Measurements from ENCODE around the gene CTDSPL2.

The CTDSPL2 gene

GRCh38 chr15:44479343-44479742, 51.9 kb downstream of the CTDSPL2 start:
- no peak for DNase-seq (ENCODE audit: low read depth)
- TF ChIP-seq CTCF (IDR thresholded peaks at IDR 0.05; ENCODE audit: control insufficient read depth, insufficient read depth, low read depth, low read length, missing control alignments), result no peak
- H3K4me3 ChIP-seq (ENCODE audit: control insufficient read depth, low read depth, low read length), result no peak overlapping the region

- DNase-seq (ENCODE audit: low read depth), result no peak
- H3K4me3 ChIP-seq (ENCODE audit: control insufficient read depth, low read depth, low read length), result no peak overlapping the region
- no peak for TF ChIP-seq CTCF (IDR thresholded peaks at IDR 0.05; ENCODE audit: control insufficient read depth, insufficient read depth, low read depth, low read length, missing control alignments)
Observed at GRCh38 chr15:44482090-44482489, 54.7 kb downstream of the CTDSPL2 start.

- H3K4me3 ChIP-seq (ENCODE audit: control insufficient read depth, low read depth, low read length), result no peak overlapping the region
- TF ChIP-seq CTCF (IDR thresholded peaks at IDR 0.05; ENCODE audit: control insufficient read depth, insufficient read depth, low read depth, low read length, missing control alignments), result no peak
- no peak for DNase-seq (ENCODE audit: low read depth)
Observed at GRCh38 chr15:44485880-44486279, 58.5 kb downstream of the CTDSPL2 start.

- no peak overlapping the region for H3K4me3 ChIP-seq (ENCODE audit: control insufficient read depth, low read depth, low read length)
- no peak for TF ChIP-seq CTCF (IDR thresholded peaks at IDR 0.05; ENCODE audit: control insufficient read depth, insufficient read depth, low read depth, low read length, missing control alignments)
- peak; percentile 44 for DNase-seq (ENCODE audit: low read depth)
Observed at GRCh38 chr15:44489464-44489863, 62.0 kb downstream of the CTDSPL2 start.

- TF ChIP-seq CTCF (IDR thresholded peaks at IDR 0.05; ENCODE audit: control insufficient read depth, insufficient read depth, low read depth, low read length, missing control alignments), result no peak
- H3K4me3 ChIP-seq (ENCODE audit: control insufficient read depth, low read depth, low read length), result no peak overlapping the region
- DNase-seq (ENCODE audit: low read depth), result no peak
Observed at GRCh38 chr15:44490622-44491021, 63.2 kb downstream of the CTDSPL2 start.

- H3K4me3 ChIP-seq (ENCODE audit: control insufficient read depth, low read depth, low read length), result no peak overlapping the region
- no peak for TF ChIP-seq CTCF (IDR thresholded peaks at IDR 0.05; ENCODE audit: control insufficient read depth, insufficient read depth, low read depth, low read length, missing control alignments)
- DNase-seq (ENCODE audit: low read depth), result no peak
Observed at GRCh38 chr15:44492040-44492439, 64.6 kb downstream of the CTDSPL2 start.

- no peak overlapping the region for H3K4me3 ChIP-seq (ENCODE audit: control insufficient read depth, low read depth, low read length)
- DNase-seq (ENCODE audit: low read depth), result no peak
- no peak for TF ChIP-seq CTCF (IDR thresholded peaks at IDR 0.05; ENCODE audit: control insufficient read depth, insufficient read depth, low read depth, low read length, missing control alignments)
Observed at GRCh38 chr15:44492672-44493071, 65.2 kb downstream of the CTDSPL2 start.
